Measurements from ENCODE around the gene NAT16. TPM values are rescaled to one million over a fixed set of nuclear protein-coding genes. Genes with fewer than 3 reads are reported as not detected.

Gene NAT16
- total RNA-seq, 4 donors from 2014 or later, result not detected

- 5% methylated on average over 26 of the region's 28 CpGs for WGBS
- Histone ChIP-seq H3K27me3 (peaks cover 14 to 100% (median 91%) of the 10 kb centered on the region in 4 donors), H3K36me3 (no peaks in the 10 kb centered on the region), H3K27ac (replicated peaks in 1 of 4) (no peak overlapping the region), H3K4me3 (no peak overlapping the region), H3K9me3 (no peaks in the 10 kb centered on the region), H3K4me1 (peaks cover 36 to 53% (median 44%) of the 10 kb centered on the region in 4 donors)
- intact Hi-C loops (cut with DNase I), result no loop called here
- DNase-seq (ENCODE audit: extremely low spot score), result no peak
- TF ChIP-seq CTCF (IDR thresholded peaks at IDR 0.05) (no peak), POLR2AphosphoS5 (IDR thresholded peaks at IDR 0.05) (no peak), EP300 (IDR thresholded peaks at IDR 0.05) (no peak), POLR2A (IDR thresholded peaks at IDR 0.05; ENCODE audit: low read depth) (no peak)
Measured at GRCh38 chr7:101174322-101174854, 5.7 kb downstream of the NAT16 start.

- intact Hi-C loops (cut with DNase I), result no loop called here
- peaks cover 37 to 52% (median 40%) of the 10 kb centered on the region in 4 donors for H3K4me1 ChIP-seq
- H3K36me3 ChIP-seq, result no peaks in the 10 kb centered on the region
- 13% methylated on average over 16 of the region's 16 CpGs for WGBS
- no peaks in the 10 kb centered on the region for H3K9me3 ChIP-seq
- H3K27ac ChIP-seq (replicated peaks in 1 of 4), result no peak overlapping the region
- H3K4me3 ChIP-seq, result peak overlapping the region in 2 of 4 donors; percentile 7 to 16
- peaks cover 16 to 100% (median 91%) of the 10 kb centered on the region in 4 donors for H3K27me3 ChIP-seq
- DNase-seq (ENCODE audit: extremely low spot score), result no peak
- TF ChIP-seq CTCF (IDR thresholded peaks at IDR 0.05) (no peak), POLR2A (IDR thresholded peaks at IDR 0.05; ENCODE audit: low read depth) (no peak), POLR2AphosphoS5 (IDR thresholded peaks at IDR 0.05) (no peak), EP300 (IDR thresholded peaks at IDR 0.05) (no peak)
Measured at GRCh38 chr7:101173752-101174244, 6.3 kb downstream of the NAT16 start.

GRCh38 chr7:101172854-101173751 lies 7.0 kb downstream of the NAT16 start:
- intact Hi-C loops (cut with DNase I), result no loop called here
- no peak overlapping the region for H3K27ac ChIP-seq (replicated peaks in 1 of 4)
- WGBS, result 11% methylated on average over 43 of the region's 53 CpGs

More at GRCh38 chr7:101172854-101173751, 7.0 kb downstream of the NAT16 start:
- H3K27me3 ChIP-seq, result peaks cover 18 to 100% (median 92%) of the 10 kb centered on the region in 4 donors
- peak overlapping the region; percentile 1 to 40 (median 12) for H3K4me3 ChIP-seq
- TF ChIP-seq POLR2AphosphoS5 (IDR thresholded peaks at IDR 0.05), result no peak
- TF ChIP-seq POLR2A (IDR thresholded peaks at IDR 0.05; ENCODE audit: low read depth), result no peak
- TF ChIP-seq EP300 (IDR thresholded peaks at IDR 0.05), result no peak
- no peak for TF ChIP-seq CTCF (IDR thresholded peaks at IDR 0.05)
- no peaks in the 10 kb centered on the region for H3K36me3 ChIP-seq
- no peak for DNase-seq (ENCODE audit: extremely low spot score)
- H3K4me1 ChIP-seq, result peaks cover 36 to 52% (median 39%) of the 10 kb centered on the region in 4 donors
- H3K9me3 ChIP-seq, result no peaks in the 10 kb centered on the region

All from esophagus muscularis mucosa (tissue), 4 donors.